Left cardiac atrium (tissue), 4 donors: Measurements from ENCODE around the gene HSPB8. TPM values are rescaled to one million over a fixed set of nuclear protein-coding genes. Genes with fewer than 3 reads are reported as not detected.
A peak's percentile ranks its signal among the peaks of the same experiment; 100 is the strongest.
"Not testable (repeated sequence)": the region's sequence is repeated elsewhere in the genome, so short reads cannot be mapped to it uniquely, and the experiment has no call there.

Experiments
- ATAC-seq, 2 donors: fragments of 200-7000 bp; cut with Tn5 transposase; one replicate each; pipeline ENCODE4 v1.9.1; 2020; ENCODE audit warnings: mild to moderate bottlenecking in 2 of 2, moderate library complexity in 2 of 2
- DNase-seq: peaks from one replicate; pipeline ENCODE4 v3.0.0-alpha.2; 2020
- intact Hi-C, 2 donors: fragments of 100-400 bp; cut with DNase I; formaldehyde crosslinking; loops; one replicate each; pipeline versions ENCODE4 v1.14.1 to v1.15.1; 2022 to 2023
- total RNA-seq, 2 donors: library from RNA; stranded (reverse); fragmentation: NEBNext Ultra II Directional; extraction: Animal tissue kit (Norgen Biotek cat#: 25700); gene quantifications; one replicate each; pipeline ENCODE4 v1.2.1, GENCODE V29; 2021
- donor health status: DM: no; HTN: yes; CAD: no.
- donor health status: DM: no; HTN: yes; CAD: no; lungs with severe emphysema.
- donor health status: DM: yes; HTN: yes; CAD: no.
- donor health status: Dilated cardiomyopathy.

The HSPB8 gene
- total RNA-seq, 2 donors from 2014 or later, result 314 to 316 TPM

DNA sequence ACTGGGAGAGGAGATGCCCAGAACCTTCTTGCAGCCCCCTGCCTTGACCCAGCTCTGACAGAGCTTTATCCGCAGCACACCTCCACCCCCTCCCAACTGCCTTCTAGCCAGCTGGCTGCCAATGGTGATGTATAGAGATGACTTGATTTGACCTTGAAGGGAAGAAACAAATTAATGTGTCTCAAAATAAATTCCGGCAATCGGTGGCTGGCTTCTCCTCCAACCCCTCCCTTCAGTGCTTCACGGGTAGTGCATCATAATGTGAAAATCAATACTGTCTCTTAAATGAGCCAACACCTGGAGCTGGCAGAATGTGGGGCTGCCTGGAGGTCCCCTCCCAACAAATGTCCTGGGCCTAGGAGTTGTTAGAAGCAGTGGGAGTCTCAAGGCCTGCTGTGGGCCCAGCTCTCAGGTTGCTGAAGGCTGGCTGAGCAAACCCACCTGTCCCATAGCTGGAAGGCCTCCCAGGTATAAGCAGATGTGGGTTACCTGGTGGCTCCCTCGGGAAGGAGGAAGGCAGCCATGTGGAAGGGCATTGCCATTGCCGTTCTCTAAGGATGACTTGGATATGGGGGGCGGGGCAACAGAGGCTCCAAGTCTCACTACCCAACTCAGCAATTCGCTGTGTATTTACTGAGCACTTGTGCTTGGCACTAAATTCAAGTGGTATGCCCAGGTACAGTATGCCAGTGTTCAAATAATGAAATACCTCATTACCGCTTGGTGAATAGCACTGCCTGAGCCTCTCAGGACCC is 23.2 kb downstream of the HSPB8 start:
- ATAC-seq (no peak), DNase-seq (no peak)
- intact Hi-C loops, result no loop called here

GRCh38 chr12:119202544-119202943 is 23.8 kb downstream of the HSPB8 start:
- DNase-seq (no peak), ATAC-seq (no peak)
- intact Hi-C loops, result no loop called here

DNA sequence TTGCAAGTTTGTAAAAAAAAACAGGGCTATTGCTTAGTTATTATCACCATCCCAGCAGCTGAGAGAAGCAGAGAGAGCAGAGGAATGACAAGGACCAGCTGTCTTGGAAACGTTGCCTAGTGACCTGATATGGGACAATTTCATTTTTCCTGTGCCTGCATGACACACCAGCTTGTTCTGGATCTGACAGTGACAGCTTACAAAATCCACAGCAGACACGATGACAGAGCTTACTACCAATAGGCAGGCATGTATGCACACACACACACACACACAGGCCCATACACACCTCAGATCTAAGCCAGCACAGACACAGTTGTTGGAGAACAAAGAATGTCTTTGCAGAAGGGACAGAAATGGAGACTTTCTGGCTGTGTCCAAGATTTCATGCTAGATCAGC is 25.4 kb downstream of the HSPB8 start:
- DNase-seq, result peak; percentile 41
- intact Hi-C loops, result no loop called here
- ATAC-seq, result peak; percentile 57 to 79

DNA sequence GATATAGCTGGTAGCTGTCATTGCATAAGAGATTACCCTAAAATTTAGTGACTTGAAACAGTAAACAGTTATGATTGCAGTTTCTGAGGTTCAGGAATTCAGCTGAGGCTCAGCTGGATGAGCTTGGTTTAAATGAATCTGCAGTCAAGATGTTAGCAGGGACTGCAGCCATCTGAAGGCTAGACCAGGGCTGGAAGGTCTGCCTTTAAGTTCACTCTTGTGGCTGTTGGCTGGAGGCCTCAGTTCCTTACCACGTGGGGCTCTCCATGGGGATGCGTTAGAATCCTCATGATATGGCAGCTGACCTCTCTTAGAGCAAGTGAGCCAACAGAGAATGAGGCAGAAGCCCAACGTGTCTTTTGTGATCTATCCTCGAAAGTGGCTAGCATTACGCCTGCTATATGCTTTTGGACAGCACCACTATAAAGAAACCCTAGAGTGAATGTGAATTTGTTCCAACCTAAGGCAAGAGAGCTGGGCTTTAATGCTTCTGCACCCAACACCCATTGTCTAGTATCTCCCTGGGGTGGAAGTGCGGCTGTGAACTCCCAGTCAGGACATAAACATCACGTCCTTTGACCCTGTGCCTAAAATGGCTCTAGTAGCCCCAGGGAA is 26.0 kb downstream of the HSPB8 start:
- DNase-seq, result no peak
- peak in 1 of 2 donors; percentile 16 for ATAC-seq
- intact Hi-C loops, result no loop called here

DNA sequence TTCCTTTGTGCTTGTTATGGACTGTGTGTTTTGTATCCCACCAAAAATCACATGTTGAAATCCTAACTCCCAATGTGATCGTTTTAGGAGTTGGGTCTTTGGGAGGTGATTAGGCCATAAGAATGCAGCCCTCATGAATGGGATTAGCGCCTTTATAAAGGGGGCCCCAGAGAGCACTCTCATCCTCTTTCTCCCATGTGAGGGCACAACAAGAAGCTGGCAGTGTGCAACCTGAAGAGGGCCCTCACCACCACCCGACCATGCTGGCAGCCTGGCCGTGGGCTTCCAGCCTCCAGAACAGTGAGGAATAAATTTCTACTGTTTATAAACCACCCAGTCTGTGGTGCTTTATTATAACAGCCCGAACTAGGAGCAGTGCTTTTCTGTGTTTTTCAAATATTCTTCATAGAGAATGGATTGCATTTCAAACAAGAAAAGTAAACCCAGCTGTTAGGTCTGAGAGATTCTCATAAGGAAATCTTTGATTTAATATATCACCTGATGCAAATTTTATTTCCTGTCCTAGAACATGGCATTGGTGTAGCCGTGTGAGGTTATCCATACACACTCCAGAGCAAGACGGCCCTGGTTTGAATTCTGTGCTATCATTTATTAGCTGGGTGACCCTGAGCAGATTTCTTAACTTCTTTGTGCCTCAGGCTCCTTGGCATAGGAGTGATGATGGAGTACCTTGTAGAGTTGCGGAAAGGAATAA is 27.8 kb downstream of the HSPB8 start:
- intact Hi-C loops, result no loop called here
- ATAC-seq, result no peak
- DNase-seq, result no peak

- ATAC-seq (no peak), DNase-seq (no peak)
- intact Hi-C loops, result no loop called here
These were observed 28.4 kb downstream of the HSPB8 start for GRCh38 chr12:119207063-119207560.

DNA sequence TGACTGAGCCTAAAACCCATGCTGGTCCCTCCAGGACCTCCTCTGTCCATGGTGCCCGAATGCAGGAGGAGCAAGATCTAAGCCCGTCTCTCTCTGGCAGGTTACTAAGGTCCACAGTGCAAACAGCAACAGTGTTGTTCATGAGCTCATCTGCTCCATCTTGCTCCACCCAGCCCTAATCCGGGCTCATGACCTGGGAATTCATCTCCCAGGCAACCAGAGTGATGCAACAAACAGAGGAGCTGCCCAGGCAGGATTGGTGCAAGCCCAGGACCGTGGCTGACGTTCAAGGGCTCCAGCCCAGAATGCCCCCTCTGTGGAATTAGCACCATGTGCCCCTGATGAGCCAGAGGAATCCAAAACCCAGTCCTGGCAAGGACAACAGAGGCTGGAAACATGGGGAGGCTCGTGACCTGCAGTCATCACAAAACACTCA is 29.9 kb downstream of the HSPB8 start:
- ATAC-seq (peak; percentile 84 to 96), DNase-seq (peak; percentile 88)
- intact Hi-C loops, result no loop called here

- ATAC-seq (no peak), DNase-seq (no peak)
- intact Hi-C loops, result no loop called here
These were observed 33.2 kb downstream of the HSPB8 start for GRCh38 chr12:119211884-119212283.

DNA sequence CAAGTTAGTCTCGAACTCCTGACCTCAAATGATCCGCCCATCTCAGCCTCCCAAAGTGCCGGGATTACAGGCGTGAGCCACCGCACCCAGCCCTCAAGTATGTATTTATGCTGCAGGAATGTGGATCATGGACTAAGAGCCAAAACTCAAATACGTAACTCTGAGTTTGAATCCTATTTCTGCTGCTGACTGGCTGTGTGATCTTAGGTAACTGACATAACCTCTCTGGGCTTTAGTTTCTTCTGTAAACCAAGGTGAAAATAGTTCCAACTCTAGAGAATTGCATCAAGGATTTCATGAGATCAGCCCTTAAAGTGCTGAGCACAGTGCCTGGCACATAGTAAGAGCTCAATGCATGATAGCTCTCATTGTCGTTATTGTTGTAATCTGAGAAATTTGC is 37.4 kb downstream of the HSPB8 start:
- ATAC-seq (no peak), DNase-seq (no peak)
- intact Hi-C loops, result no loop called here

GRCh38 chr12:119218875-119219274 is 40.1 kb downstream of the HSPB8 start:
- DNase-seq, intact Hi-C loops, ATAC-seq: not testable (repeated sequence)

- ATAC-seq (no peak), DNase-seq (no peak)
These were observed 43.7 kb downstream of the HSPB8 start for GRCh38 chr12:119222222-119222951.

DNA sequence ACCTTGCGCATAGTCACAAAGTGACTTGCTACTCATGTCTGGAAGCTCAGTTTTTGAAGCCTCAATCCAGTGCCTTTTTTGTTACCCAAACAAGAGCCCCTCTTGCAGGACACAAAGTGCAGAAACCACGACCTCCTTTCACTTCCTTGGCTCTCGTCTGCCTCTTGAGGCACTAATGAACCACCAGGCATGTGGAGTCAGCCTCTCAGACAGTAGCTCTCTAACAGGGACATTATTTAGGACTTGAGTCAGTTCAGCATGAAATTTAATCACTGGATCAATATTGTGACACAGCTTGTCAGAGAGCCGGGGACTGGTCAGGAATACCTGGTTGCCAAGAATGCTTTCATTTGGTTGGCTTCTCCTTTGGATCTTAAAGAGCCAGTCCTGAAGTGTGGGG is 46.7 kb downstream of the HSPB8 start:
- intact Hi-C loops, result no loop called here
- no peak for ATAC-seq
- DNase-seq, result no peak

More at GRCh38 chr12:119222222-119222951, 43.7 kb downstream of the HSPB8 start:
- intact Hi-C loops, result no loop called here

DNA sequence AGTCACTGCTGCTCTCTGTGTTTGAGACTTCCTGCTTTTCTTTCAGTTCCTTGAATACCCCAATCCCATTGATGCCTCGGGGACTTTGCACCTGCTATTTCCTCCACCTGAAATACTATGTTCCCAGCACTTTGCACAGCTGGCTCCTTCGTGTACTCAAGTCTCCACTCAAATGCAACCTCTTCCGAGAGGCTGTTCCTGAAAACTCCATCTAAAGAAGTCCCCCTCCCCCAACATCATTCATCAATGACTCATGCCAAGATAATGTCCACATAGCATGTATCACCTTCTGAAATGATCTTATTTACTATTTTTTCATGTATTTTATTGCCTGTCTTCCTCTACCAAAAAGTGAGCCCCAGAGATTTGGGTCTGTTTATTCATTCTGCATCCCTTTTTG is 48.6 kb downstream of the HSPB8 start:
- ATAC-seq, result no peak
- no peak for DNase-seq
- intact Hi-C loops, result no loop called here

DNA sequence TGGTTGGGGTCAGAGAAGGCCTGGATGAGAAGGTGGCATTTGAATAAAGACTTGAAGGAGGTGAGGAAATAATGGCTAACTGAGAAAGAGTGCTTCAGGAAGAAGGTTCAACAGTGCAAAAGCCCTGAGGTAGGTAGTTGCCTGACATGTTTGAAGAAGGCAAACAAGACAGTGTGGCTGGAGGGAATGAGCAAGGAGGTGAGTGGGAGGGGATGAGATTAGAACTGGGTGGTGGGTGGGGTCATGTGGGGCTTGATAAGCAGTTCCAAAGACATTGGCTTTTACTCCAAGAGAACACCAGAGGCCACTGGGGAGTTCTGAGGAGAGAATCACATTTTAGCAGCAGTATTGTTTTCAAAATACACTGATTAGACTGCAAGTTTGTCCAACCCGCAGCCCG is 50.5 kb downstream of the HSPB8 start:
- intact Hi-C loops, result no loop called here
- DNase-seq (no peak), ATAC-seq (no peak)

GRCh38 chr12:119229837-119230236 is 51.1 kb downstream of the HSPB8 start:
- intact Hi-C loops, result no loop called here
- DNase-seq, result peak; percentile 71

DNA sequence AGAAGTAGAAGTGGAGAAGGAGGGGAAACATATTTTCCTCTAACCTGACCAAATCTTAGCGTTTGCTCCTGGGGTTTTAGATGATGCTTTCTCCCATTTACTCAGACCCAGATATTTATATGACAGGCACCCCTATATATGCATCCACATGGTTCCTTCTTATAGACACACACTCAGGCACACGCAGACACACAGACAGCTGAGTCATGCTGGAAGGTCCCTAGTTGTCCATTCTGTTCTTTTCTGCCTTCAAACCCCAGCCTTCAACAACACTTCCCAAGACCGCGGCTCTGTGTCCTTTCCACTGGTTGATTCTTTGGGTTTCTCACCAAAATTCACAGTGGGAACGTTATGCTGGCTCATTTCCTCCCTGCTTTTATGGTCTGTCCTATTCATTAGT is 52.1 kb downstream of the HSPB8 start:
- ATAC-seq (no peak), DNase-seq (no peak)
- intact Hi-C loops, result no loop called here

More at GRCh38 chr12:119229837-119230236, 51.1 kb downstream of the HSPB8 start:
- peak; percentile 68 to 89 for ATAC-seq

DNA sequence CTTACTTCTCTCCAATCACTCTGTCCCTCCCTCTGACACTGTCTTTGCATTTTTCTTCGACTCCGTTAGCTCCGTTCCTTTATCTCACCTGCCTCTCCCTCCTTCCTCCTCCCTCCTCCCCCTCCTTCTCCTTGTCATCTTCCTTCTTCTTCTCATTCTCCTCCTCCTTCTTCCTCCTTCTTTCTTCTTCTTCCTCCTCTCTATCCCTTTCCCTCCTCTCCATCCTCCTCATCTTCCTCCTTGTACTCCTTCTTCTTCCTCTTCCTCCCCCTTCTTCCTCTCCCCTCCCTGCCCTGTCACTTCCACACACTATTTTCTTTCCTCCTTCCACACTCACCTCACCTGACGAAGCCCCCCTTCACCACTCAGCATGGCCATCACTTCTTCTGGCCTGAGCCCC is 53.0 kb downstream of the HSPB8 start:
- ATAC-seq, result no peak
- intact Hi-C loops, result no loop called here
- no peak for DNase-seq

- no peak for DNase-seq
- intact Hi-C loops, result no loop called here
- ATAC-seq, result no peak
These were observed 56.5 kb downstream of the HSPB8 start for GRCh38 chr12:119235197-119235751.

- no peak for DNase-seq
- ATAC-seq, result no peak
- intact Hi-C loops, result no loop called here
These were observed 57.6 kb downstream of the HSPB8 start for GRCh38 chr12:119236372-119236771.
